Measurements from ENCODE around the gene WDR5.

DNA sequence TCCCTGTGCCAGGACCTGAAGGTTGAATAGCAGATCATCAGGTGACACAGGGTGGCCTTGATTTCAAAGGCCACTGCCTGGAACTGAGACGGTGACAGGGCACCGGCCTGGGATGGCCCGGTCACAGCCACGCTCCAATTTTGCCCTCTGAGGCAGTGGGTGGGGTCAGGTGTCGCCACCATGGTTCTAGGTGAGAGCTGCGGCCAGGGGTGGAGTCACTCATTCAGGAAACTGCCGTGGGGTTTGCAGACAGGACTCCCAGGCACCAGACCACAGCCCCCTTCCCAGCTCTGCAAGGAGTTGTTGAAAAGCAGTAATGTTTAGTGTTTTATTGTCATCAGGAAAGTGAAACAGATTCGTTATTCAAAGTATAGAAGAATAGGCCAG is 45.8 kb downstream of the WDR5 start:
- TF ChIP-seq, protein P1, sequence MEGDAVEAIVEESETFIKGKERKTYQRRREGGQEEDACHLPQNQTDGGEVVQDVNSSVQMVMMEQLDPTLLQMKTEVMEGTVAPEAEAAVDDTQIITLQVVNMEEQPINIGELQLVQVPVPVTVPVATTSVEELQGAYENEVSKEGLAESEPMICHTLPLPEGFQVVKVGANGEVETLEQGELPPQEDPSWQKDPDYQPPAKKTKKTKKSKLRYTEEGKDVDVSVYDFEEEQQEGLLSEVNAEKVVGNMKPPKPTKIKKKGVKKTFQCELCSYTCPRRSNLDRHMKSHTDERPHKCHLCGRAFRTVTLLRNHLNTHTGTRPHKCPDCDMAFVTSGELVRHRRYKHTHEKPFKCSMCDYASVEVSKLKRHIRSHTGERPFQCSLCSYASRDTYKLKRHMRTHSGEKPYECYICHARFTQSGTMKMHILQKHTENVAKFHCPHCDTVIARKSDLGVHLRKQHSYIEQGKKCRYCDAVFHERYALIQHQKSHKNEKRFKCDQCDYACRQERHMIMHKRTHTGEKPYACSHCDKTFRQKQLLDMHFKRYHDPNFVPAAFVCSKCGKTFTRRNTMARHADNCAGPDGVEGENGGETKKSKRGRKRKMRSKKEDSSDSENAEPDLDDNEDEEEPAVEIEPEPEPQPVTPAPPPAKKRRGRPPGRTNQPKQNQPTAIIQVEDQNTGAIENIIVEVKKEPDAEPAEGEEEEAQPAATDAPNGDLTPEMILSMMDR (IDR thresholded peaks at IDR 0.05) = no peak
- no peak for TF ChIP-seq POLR2AphosphoS5 (IDR thresholded peaks at IDR 0.05; ENCODE audit: insufficient read depth in 1 of 2, low read depth in 1 of 2)

All from vagina (tissue), 2 donors.